GM19025 (cell line): Measurements from ENCODE around the gene OTUD1.

Source experiments
- ATAC-seq: cut with Tn5 transposase; IDR thresholded peaks from one replicate; pipeline ENCODE4 v1.9.1; 2021; ENCODE audit warnings: mild to moderate bottlenecking, low read depth, moderate library complexity; ENCODE audit not compliant: unreplicated experiment

Gene OTUD1

GRCh38 chr10:23459308-23459939 is 20.5 kb downstream of the OTUD1 start:
- no peak for ATAC-seq

- no peak for ATAC-seq
Observed at GRCh38 chr10:23461557-23461956, 22.7 kb downstream of the OTUD1 start.

DNA sequence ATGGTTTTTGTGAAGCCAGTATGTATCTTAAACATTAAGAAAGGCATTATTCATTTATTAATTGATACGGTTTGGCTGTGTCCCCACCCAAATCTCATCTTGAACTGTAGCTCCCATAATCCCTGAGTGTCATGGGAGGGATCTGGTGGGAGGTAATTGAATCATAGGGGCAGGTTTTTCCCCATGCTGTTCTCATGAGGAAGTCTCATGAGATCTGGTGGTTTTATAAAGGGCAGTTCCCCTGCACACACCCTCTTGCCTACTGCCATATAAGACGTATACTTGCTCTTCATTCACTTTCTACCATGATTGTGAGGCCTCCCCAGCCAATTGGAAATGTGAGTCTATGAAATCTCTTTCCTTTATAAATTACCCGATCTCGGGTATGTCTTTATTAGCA is 28.1 kb downstream of the OTUD1 start:
- no peak for ATAC-seq

DNA sequence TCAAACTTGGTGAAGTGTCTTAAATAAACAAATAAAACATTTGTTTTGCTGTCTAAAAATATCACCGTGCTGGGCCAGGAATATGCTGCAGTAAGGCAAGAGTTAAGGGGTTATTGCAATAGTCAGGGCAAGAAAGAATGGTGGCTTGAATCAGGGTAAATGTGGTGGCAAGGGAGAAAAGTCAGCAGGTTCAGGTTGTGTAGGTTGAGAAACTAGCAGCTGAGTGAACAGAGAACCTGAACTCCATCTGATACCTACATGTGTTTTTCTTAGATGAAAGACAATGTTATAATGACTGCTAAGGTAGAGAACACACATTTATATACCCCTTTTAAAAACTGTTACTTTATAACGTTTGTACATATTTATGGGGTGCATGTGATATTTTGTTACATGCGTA is 28.7 kb downstream of the OTUD1 start:
- ATAC-seq = no peak

- ATAC-seq = no peak
Observed at GRCh38 chr10:23469596-23470237, 30.8 kb downstream of the OTUD1 start.

- no peak for ATAC-seq
Observed at GRCh38 chr10:23472181-23472580, 33.3 kb downstream of the OTUD1 start.

- ATAC-seq = no peak
Observed at GRCh38 chr10:23474081-23474480, 35.2 kb downstream of the OTUD1 start.

GRCh38 chr10:23474626-23475025 is 35.8 kb downstream of the OTUD1 start:
- no peak for ATAC-seq

- ATAC-seq = no peak
Observed at GRCh38 chr10:23478570-23478969, 39.7 kb downstream of the OTUD1 start.

- ATAC-seq = no peak
Observed at GRCh38 chr10:23479798-23480473, 41.1 kb downstream of the OTUD1 start.

- ATAC-seq = no peak
Observed at GRCh38 chr10:23481363-23481961, 42.6 kb downstream of the OTUD1 start.

- no peak for ATAC-seq
Observed at GRCh38 chr10:23490115-23490514, 51.2 kb downstream of the OTUD1 start.
